D721Med (cell line): Measurements from ENCODE around the gene SEMA5B.

Experiments used
- DNase-seq: peaks from one replicate; pipeline ENCODE4 v3.0.0; 2011; ENCODE audit warnings: low spot score; ENCODE audit not compliant: insufficient read length
- FAIRE-seq: peaks from 2 replicates; lab custom pipeline; 2011; peaks lifted over from hg19 to GRCh38; lab: Jason Lieb, UNC
- TF ChIP-seq, protein P1 (sequence below): IDR thresholded peaks from 2 replicates; pipeline ENCODE4 v1.5.1; 2012; ENCODE audit warnings: mild to moderate bottlenecking, control low read depth; ENCODE audit not compliant: insufficient read depth; ENCODE audit errors: missing control alignments

Gene SEMA5B

DNA sequence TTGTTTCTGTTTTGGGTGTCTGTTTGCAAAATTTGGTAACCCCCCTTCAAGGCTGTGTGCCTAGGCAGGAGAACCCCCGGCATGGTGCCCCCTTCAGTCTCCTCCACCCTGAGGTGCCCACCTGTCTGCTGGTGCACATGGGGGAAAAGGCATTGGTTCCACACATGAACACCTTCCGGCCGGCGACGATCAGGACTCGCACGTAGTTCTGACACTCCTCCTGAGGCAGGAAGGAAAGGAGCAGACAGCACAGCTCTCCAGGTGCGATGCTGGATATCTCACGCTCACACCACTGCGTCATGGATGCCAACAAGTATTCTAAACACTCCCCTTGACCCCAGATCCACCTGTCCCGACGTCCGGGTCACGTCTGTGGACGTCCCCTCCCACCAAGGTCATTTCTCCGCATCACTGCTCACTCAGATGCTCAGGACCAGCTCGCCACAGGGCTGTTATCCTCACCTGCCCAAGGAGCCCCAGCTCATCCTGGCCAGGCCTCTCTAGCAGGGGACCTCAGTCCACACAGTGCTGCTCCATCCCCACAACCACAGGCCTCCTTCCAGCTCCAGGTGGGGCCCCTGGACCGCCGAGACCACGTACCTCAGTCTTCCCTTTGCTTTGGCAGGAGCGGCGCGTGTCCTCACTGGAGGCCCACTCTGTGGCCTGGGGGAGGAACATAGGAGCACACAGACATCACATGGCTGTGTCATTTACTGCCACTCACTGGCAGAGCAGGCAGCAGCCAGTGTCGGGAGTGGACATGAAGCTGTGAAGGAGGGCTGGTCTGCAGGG is 99.0 kb downstream of the SEMA5B start:
- TF ChIP-seq, protein P1, sequence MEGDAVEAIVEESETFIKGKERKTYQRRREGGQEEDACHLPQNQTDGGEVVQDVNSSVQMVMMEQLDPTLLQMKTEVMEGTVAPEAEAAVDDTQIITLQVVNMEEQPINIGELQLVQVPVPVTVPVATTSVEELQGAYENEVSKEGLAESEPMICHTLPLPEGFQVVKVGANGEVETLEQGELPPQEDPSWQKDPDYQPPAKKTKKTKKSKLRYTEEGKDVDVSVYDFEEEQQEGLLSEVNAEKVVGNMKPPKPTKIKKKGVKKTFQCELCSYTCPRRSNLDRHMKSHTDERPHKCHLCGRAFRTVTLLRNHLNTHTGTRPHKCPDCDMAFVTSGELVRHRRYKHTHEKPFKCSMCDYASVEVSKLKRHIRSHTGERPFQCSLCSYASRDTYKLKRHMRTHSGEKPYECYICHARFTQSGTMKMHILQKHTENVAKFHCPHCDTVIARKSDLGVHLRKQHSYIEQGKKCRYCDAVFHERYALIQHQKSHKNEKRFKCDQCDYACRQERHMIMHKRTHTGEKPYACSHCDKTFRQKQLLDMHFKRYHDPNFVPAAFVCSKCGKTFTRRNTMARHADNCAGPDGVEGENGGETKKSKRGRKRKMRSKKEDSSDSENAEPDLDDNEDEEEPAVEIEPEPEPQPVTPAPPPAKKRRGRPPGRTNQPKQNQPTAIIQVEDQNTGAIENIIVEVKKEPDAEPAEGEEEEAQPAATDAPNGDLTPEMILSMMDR: no peak
- no peak for DNase-seq
- FAIRE-seq: no peak

DNA sequence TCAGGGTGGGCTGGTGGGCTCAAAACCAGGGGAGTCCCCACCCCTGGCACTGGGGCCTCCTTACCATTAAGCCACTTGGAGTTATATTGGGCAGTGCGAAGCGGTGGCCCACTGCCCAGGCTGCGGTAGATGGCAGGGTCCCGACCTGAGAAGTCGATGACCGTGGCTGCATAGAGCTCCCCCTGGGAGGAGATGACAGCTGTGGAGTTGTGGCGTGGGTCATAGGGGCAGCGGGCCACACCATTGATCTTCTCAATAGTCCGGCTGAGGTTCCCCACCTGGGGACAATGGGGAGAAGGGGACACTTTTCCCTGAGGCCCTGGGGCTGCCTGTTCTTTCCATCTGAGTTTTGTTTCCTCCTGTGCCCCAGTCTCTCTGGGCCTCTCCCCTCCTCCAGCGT is 99.8 kb downstream of the SEMA5B start:
- FAIRE-seq: no peak

DNA sequence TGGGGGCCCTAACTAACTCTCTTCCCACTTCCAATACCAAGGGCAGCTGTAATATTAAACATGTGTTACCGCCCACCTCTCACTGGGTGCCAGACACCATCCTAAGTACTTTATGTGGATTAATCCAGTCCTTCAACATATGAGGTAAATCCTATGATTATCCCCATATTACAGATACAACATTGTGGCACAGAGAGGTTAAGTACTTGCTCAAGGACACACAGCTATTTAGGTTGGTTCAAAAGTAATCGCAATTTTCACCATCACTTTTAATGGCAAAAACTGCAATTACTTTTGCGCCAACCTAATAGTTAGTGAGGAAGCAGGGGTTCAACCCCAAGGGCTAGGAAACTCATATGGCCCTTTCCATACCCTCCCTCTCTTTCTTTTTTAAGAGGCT is 100.8 kb downstream of the SEMA5B start:
- FAIRE-seq (no peak), DNase-seq (no peak)
- TF ChIP-seq, protein P1: no peak

More for the DNA sequence above, 99.8 kb downstream of the SEMA5B start:
- no peak for DNase-seq
- TF ChIP-seq, protein P1: no peak

DNA sequence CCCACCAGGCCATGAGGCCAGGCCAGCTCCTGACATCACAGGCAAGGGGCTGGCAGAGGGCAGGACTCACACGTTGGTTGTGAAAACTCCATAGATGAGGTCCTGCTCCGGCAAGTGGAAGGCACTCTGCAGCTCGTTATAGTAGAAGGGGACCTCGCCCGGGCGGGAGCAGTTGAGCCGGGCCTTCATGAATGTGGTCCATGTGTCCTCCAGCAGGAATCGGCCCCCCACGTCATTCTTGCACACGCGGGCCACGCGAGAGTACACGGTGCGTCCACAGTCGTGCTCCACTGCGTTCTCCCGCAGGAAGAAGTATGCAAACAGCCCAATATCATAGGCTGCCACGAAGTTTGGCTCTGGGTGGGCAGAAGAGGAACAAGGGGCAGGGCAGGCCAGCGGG is 101.2 kb downstream of the SEMA5B start:
- TF ChIP-seq, protein P1: no peak
- DNase-seq (no peak), FAIRE-seq (no peak)

DNA sequence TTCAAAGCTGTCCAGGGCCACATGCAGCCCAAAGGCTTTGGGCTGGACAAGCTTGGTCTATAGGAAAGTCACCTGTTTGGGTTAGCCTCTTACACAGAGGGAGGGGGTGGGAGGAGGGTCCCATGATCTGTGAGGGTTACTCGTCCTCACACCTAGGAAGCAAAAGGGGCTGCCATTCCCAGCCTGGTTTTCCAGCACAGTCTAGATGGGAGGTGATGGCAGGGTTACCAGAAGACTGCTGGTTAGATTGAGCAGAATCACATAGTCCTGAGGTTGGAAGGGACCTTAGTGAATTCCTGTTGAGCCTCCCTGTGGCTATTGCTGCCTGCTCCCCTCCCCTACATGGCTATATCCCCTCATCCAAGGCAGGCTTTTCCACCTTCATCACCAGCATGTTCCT is 101.8 kb downstream of the SEMA5B start:
- FAIRE-seq: no peak
- TF ChIP-seq, protein P1: no peak
- DNase-seq: no peak

DNA sequence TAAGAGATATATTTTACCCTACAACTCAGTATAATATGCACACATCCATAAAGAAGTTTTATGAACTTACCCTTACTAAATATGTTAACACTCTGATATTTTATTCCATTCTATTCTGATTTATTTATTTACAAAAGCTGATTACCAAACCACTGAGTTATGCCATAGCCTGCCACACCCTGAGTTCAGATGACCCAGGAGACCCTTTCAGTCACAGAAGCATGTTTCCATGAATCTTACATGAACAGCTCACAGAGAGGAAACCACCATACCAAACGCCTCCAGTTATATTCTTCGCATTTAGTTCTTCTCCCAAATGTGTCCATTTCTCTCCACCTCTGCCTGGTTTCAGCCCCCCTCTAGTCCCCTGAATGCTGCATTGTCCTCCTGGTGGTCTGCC is 103.5 kb downstream of the SEMA5B start:
- FAIRE-seq (no peak), DNase-seq (no peak)
- TF ChIP-seq, protein P1: no peak

DNA sequence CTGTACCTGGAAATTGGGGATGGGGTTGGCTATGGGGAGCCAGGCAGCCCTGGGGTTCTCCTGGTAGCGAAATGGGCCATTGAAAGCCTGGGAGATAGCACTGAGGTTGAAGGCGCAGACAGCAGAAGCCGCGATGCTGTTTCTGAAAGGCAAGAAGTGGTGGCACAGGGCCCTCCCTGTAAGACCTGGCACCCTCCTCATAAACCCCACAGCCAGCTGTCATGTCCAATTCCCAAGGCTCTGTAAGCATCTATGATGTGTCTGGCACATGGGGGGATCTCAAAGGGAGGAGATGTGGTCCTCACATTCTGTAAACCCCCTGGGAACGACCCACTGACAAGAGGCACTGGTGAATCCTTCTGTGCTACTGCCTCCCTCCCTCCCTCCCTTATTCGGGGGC is 104.0 kb downstream of the SEMA5B start:
- TF ChIP-seq, protein P1: no peak
- no peak for DNase-seq
- no peak for FAIRE-seq
